ENCODE results near the gene ATP2A3.
"Not testable (repeated sequence)": the region's sequence is repeated elsewhere in the genome, so short reads cannot be mapped to it uniquely, and the experiment has no call there.

The ATP2A3 gene

GRCh38 chr17:3994221-3994576, 30.0 kb upstream of the ATP2A3 start:
- TF ChIP-seq TSHZ2 (CRISPR knock-in tag; IDR thresholded peaks at IDR 0.05) (no peak), ZNF70 (CRISPR knock-in tag; IDR thresholded peaks at IDR 0.05) (no peak), OSR1 (CRISPR knock-in tag; IDR thresholded peaks at IDR 0.05) (no peak), ARNTL (CRISPR knock-in tag; IDR thresholded peaks at IDR 0.05; ENCODE audit: borderline replicate concordance, low read depth) (no peak), PPARA (CRISPR knock-in tag; IDR thresholded peaks at IDR 0.05; ENCODE audit: borderline replicate concordance) (no peak), TOX (CRISPR knock-in tag; IDR thresholded peaks at IDR 0.05; ENCODE audit: borderline replicate concordance) (no peak), ESRRG (CRISPR knock-in tag; IDR thresholded peaks at IDR 0.05) (no peak)
- ATAC-seq, result no peak

- no peak for ATAC-seq
- no peak for TF ChIP-seq ZFP3 (CRISPR knock-in tag; IDR thresholded peaks at IDR 0.05)
- TF ChIP-seq ISL1 (CRISPR knock-in tag; IDR thresholded peaks at IDR 0.05), result no peak
- no peak for TF ChIP-seq ZNF565 (CRISPR knock-in tag; conservative IDR thresholded peaks at IDR 0.05; ENCODE audit: low read depth)
- TF ChIP-seq ESRRG (CRISPR knock-in tag; IDR thresholded peaks at IDR 0.05), result no peak
- no peak for TF ChIP-seq OSR1 (CRISPR knock-in tag; IDR thresholded peaks at IDR 0.05)
- no peak for TF ChIP-seq ZNF8 (CRISPR knock-in tag; IDR thresholded peaks at IDR 0.05)
- no peak for TF ChIP-seq ZNF70 (CRISPR knock-in tag; IDR thresholded peaks at IDR 0.05)
- no peak for TF ChIP-seq TSHZ2 (CRISPR knock-in tag; IDR thresholded peaks at IDR 0.05)
- TF ChIP-seq RARB (CRISPR knock-in tag; IDR thresholded peaks at IDR 0.05), result no peak
- TF ChIP-seq GLIS3 (CRISPR knock-in tag; IDR thresholded peaks at IDR 0.05), result no peak
- TF ChIP-seq SNAI2 (CRISPR knock-in tag; IDR thresholded peaks at IDR 0.05), result no peak
- TF ChIP-seq CREB5 (CRISPR knock-in tag; IDR thresholded peaks at IDR 0.05; ENCODE audit: low read depth), result no peak
- no peak for TF ChIP-seq ARNTL (CRISPR knock-in tag; IDR thresholded peaks at IDR 0.05; ENCODE audit: borderline replicate concordance, low read depth)
- no peak for TF ChIP-seq TOX (CRISPR knock-in tag; IDR thresholded peaks at IDR 0.05; ENCODE audit: borderline replicate concordance)
- no peak for TF ChIP-seq PPARA (CRISPR knock-in tag; IDR thresholded peaks at IDR 0.05; ENCODE audit: borderline replicate concordance)
- no peak for TF ChIP-seq CSRNP3 (CRISPR knock-in tag; IDR thresholded peaks at IDR 0.05)
Measured at GRCh38 chr17:3993493-3994220, 29.4 kb upstream of the ATP2A3 start.

GRCh38 chr17:3992370-3992769, 28.1 kb upstream of the ATP2A3 start:
- TF ChIP-seq OSR1 (CRISPR knock-in tag; IDR thresholded peaks at IDR 0.05), result no peak
- TF ChIP-seq ISL1 (CRISPR knock-in tag; IDR thresholded peaks at IDR 0.05), result no peak
- TF ChIP-seq POU6F1 (CRISPR knock-in tag; IDR thresholded peaks at IDR 0.05; ENCODE audit: borderline replicate concordance, low read depth), result no peak
- no peak for TF ChIP-seq PPARA (CRISPR knock-in tag; IDR thresholded peaks at IDR 0.05; ENCODE audit: borderline replicate concordance)
- no peak for TF ChIP-seq ZNF70 (CRISPR knock-in tag; IDR thresholded peaks at IDR 0.05)
- TF ChIP-seq ZNF565 (CRISPR knock-in tag; conservative IDR thresholded peaks at IDR 0.05; ENCODE audit: low read depth), result no peak
- TF ChIP-seq ZFP3 (CRISPR knock-in tag; IDR thresholded peaks at IDR 0.05), result no peak
- TF ChIP-seq GLIS3 (CRISPR knock-in tag; IDR thresholded peaks at IDR 0.05), result no peak
- TF ChIP-seq ZFP30 (CRISPR knock-in tag; IDR thresholded peaks at IDR 0.05), result no peak
- TF ChIP-seq RARB (CRISPR knock-in tag; IDR thresholded peaks at IDR 0.05), result no peak
- TF ChIP-seq TSHZ2 (CRISPR knock-in tag; IDR thresholded peaks at IDR 0.05), result no peak
- TF ChIP-seq ARNTL (CRISPR knock-in tag; IDR thresholded peaks at IDR 0.05; ENCODE audit: borderline replicate concordance, low read depth), result no peak
- no peak for TF ChIP-seq TOX (CRISPR knock-in tag; IDR thresholded peaks at IDR 0.05; ENCODE audit: borderline replicate concordance)
- no peak for TF ChIP-seq ZC3H10 (CRISPR knock-in tag; IDR thresholded peaks at IDR 0.05)
- ATAC-seq, result no peak

GRCh38 chr17:3991699-3992098, 27.5 kb upstream of the ATP2A3 start:
- ATAC-seq, result not testable (repeated sequence)

Measured in SK-N-SH treated with all-trans-retinoic acid at 6 μM for 48 hours (cell line).